Heart left ventricle (tissue), 16 donors: ENCODE results near the gene CACNA1D. TPM values are rescaled to one million over a fixed set of nuclear protein-coding genes. Genes with fewer than 3 reads are reported as not detected.

ENCODE experiments used
- ATAC-seq, 4 donors: fragments of 200-7000 bp; cut with Tn5 transposase; one replicate each; pipeline ENCODE4 v1.9.1; 2020 to 2022; ENCODE audit warnings: moderate library complexity in 4 of 4, mild to moderate bottlenecking in 3 of 4, moderate number of reproducible peaks in 1 of 4
- DNase-seq, 5 donors: peaks; one replicate each; pipeline ENCODE4 v3.0.0-alpha.2; 2020
- H3K27ac ChIP-seq, 12 donors: fragments of 200-600 bp; sonication (generic) in 4 of 12; one replicate each; pipeline versions ENCODE4 v1.5.0 to v1.8.0; 2016 to 2022; ENCODE audit warnings: mild to moderate bottlenecking in 2 of 12
- H3K27me3 ChIP-seq, 9 donors: fragments of 200-600 bp; sonication (generic) in 2 of 9; one replicate each; pipeline versions ENCODE4 v1.5.1 to v1.8.0; 2016 to 2022; ENCODE audit warnings: mild to moderate bottlenecking in 3 of 9
- H3K36me3 ChIP-seq, 9 donors: fragments of 200-600 bp; sonication (generic) in 2 of 9; one replicate each; pipeline versions ENCODE4 v1.5.0 to v1.8.0; 2018 to 2022; ENCODE audit warnings: mild to moderate bottlenecking in 2 of 9
- H3K4me1 ChIP-seq, 12 donors: fragments of 200-600 bp; sonication (generic) in 4 of 12; one replicate each; pipeline versions ENCODE4 v1.5.0 to v1.8.0; 2016 to 2022; ENCODE audit warnings: mild to moderate bottlenecking in 3 of 12
- H3K4me3 ChIP-seq, 12 donors: fragments of 200-600 bp; sonication (generic) in 4 of 12; one replicate each; pipeline versions ENCODE4 v1.5.0 to v1.8.0; 2017 to 2022; ENCODE audit warnings: mild to moderate bottlenecking in 9 of 12, moderate library complexity in 4 of 12
- H3K9me3 ChIP-seq, 12 donors: fragments of 200-600 bp; sonication (generic) in 4 of 12; one replicate each; pipeline versions ENCODE4 v1.5.0 to v1.8.0; 2016 to 2022; ENCODE audit warnings: mild to moderate bottlenecking in 1 of 12
- CTCF ChIP-seq, 12 donors: fragments of 200-600 bp; sonication (generic) in 4 of 12; IDR thresholded peaks; one replicate each; pipeline versions ENCODE4 v1.5.0 to v1.8.0; 2018 to 2022; ENCODE audit warnings: antibody characterized with exemption in 12 of 12, mild to moderate bottlenecking in 5 of 12
- POLR2A ChIP-seq, 2 donors: fragments of 450-650 bp; IDR thresholded peaks; one replicate each; pipeline ENCODE4 v1.6.1; 2017; ENCODE audit warnings: antibody characterized with exemption in 2 of 2, mild to moderate bottlenecking in 2 of 2, moderate library complexity in 2 of 2
- WGBS, 4 donors: extraction: QIAGEN DNeasy Blood & Tissue Kit in 2 of 4; methylation state at CpG; one replicate each; pipeline versions ENCODE4 v1.1.5 to v1.1.7; 2013 to 2018; 5-methylcytosine and 5-hydroxymethylcytosine counted together
- intact Hi-C, 10 donors: fragments of 100-400 bp; cut with DNase I; formaldehyde crosslinking; loops; one replicate each; pipeline versions ENCODE4 v1.11.1 to v1.14.2; 2022
- polyA plus RNA-seq, 2 donors: library from polyadenylated mRNA; stranded (reverse); fragments of 200-250 nt; gene quantifications; one replicate each; pipeline ENCODE4 v1.2.3, GENCODE V29; 2013
- total RNA-seq, 9 donors: library from RNA; depleted of rRNA in 2 of 9; stranded (reverse); fragments of >200 nt in 2 of 9; fragmentation: NEBNext Ultra II Directional in 3 of 9; extraction: Animal tissue kit (Norgen Biotek cat#: 25700) in 3 of 9; gene quantifications; one replicate each; pipeline versions ENCODE4 v1.1.0 to v1.2.4, GENCODE V29; 2016 to 2023
- donor health status: ischemic (EF 13 %, LVEDD 7.1; RV severe dilation, severe dysfunction).
- donor health status: healthy with polysubstance abuse.
- donor health status: DM: no; HTN: yes; CAD: no.
- donor health status: DM: no; HTN: no; CAD: no.
- donor health status: ischemic (EF 25% LVEDD 6.9; RV normal size, moderate dysfunction).
- donor health status: ischemic (EF 25% LVEDD 5.7; RV mildly dilated, moderate dysfunction).
- donor health status: healthy.
- donor health status: DM: yes; HTN: yes; CAD: no.
- donor health status: ischemic (EF 35%, LVEDD 5.7; RV mildly dilated, moderate dysfunction).
- donor health status: nonischemic (EF 11% LVEDD 7.7; RV severe dilation, severe dysfunction).
- donor health status: DM: yes; HTN: yes; CAD: no.
- donor health status: PGD.
- donor health status: ischemic (EF 29% LVEDD 5.4; RV normal size, mild dysfunction).
- donor health status: nonischemic (EF 23%, LVEDD 6.1; RV moderate dilation, normal function).

CACNA1D gene
- total and polyA plus RNA-seq, 11 donors: 0.06 to 2.4 (median 0.40) TPM; not detected in 1

- H3K4me1 ChIP-seq: no peaks in the 10 kb centered on the region
- ATAC-seq (no peak), DNase-seq (no peak)
- H3K36me3 ChIP-seq: no peaks in the 10 kb centered on the region
- intact Hi-C loops: no loop called here
- no peak overlapping the region for H3K4me3 ChIP-seq
- no peaks in the 10 kb centered on the region for H3K27me3 ChIP-seq
- H3K9me3 ChIP-seq: no peaks in the 10 kb centered on the region
- TF ChIP-seq CTCF (IDR thresholded peaks at IDR 0.05): no peak
- no peak for TF ChIP-seq POLR2A (IDR thresholded peaks at IDR 0.05)
- 84 to 96% (median 88%) methylated on average over 4 of the region's 4 CpGs for WGBS, 4 donors
- no peak overlapping the region for H3K27ac ChIP-seq
Observed at GRCh38 chr3:53815067-53815466, 320.7 kb downstream of the CACNA1D start.

- TF ChIP-seq CTCF (IDR thresholded peaks at IDR 0.05) (no peak), POLR2A (IDR thresholded peaks at IDR 0.05) (no peak)
- DNase-seq: no peak
- no peak overlapping the region for H3K27ac ChIP-seq
- no peaks in the 10 kb centered on the region for H3K36me3 ChIP-seq
- no peak overlapping the region for H3K4me3 ChIP-seq
- H3K4me1 ChIP-seq: no peaks in the 10 kb centered on the region
- no peaks in the 10 kb centered on the region for H3K9me3 ChIP-seq
- H3K27me3 ChIP-seq: no peaks in the 10 kb centered on the region
- WGBS, 4 donors: 88 to 94% (median 93%) methylated on average over 7 of the region's 7 CpGs
- ATAC-seq: no peak
- intact Hi-C loops: no loop called here
Observed at GRCh38 chr3:53815651-53816050, 321.2 kb downstream of the CACNA1D start.

GRCh38 chr3:53816425-53816824 is 322.0 kb downstream of the CACNA1D start:
- intact Hi-C loops: no loop called here
- Histone ChIP-seq H3K36me3 (no peaks in the 10 kb centered on the region), H3K4me1 (no peaks in the 10 kb centered on the region), H3K27ac (no peak overlapping the region), H3K9me3 (no peaks in the 10 kb centered on the region), H3K4me3 (no peak overlapping the region), H3K27me3 (no peaks in the 10 kb centered on the region)
- TF ChIP-seq CTCF (IDR thresholded peaks at IDR 0.05): no peak
- no peak for TF ChIP-seq POLR2A (IDR thresholded peaks at IDR 0.05)
- ATAC-seq (no peak), DNase-seq (no peak)
- WGBS, 4 donors: 78 to 87% (median 83%) methylated on average over 4 of the region's 4 CpGs

- Histone ChIP-seq H3K27me3 (no peaks in the 10 kb centered on the region), H3K9me3 (no peaks in the 10 kb centered on the region), H3K27ac (no peak overlapping the region), H3K4me1 (no peaks in the 10 kb centered on the region), H3K36me3 (no peaks in the 10 kb centered on the region), H3K4me3 (no peak overlapping the region)
- intact Hi-C loops: no loop called here
- no peak for DNase-seq
- no peak for ATAC-seq
- TF ChIP-seq CTCF (IDR thresholded peaks at IDR 0.05): no peak
- no peak for TF ChIP-seq POLR2A (IDR thresholded peaks at IDR 0.05)
- WGBS, 4 donors: 83 to 93% (median 88%) methylated on average over 6 of the region's 6 CpGs
Observed at GRCh38 chr3:53817211-53817610, 322.8 kb downstream of the CACNA1D start.
